GM12892 (cell line): ENCODE measurements around the gene SPTLC2.

ENCODE experiments used
- POLR2A ChIP-seq: IDR thresholded peaks from 2 replicates; pipeline ENCODE4 v1.6.1; 2011; ENCODE audit warnings: low read depth, low read length, control low read depth
- POLR2AphosphoS5 ChIP-seq: IDR thresholded peaks from 2 replicates; pipeline ENCODE4 v1.6.1; 2011; ENCODE audit warnings: low read depth, low read length, control low read depth
- TAF1 ChIP-seq: IDR thresholded peaks from 2 replicates; pipeline ENCODE4 v1.6.1; 2011; ENCODE audit warnings: low read depth, mild to moderate bottlenecking, control low read depth, low read length, borderline replicate concordance

- no peak for TF ChIP-seq POLR2A
- TF ChIP-seq POLR2AphosphoS5: no peak
- TF ChIP-seq TAF1: no peak
Measured at GRCh38 chr14:77649326-77649725, 32.9 kb upstream of the SPTLC2 start.
